GM12875 (cell line): ENCODE results near the gene TSSC4.

Experiments used
- H3K4me3 ChIP-seq: one replicate; pipeline ENCODE4 v1.5.1; 2011; ENCODE audit warnings: low read depth, low read length, control low read depth
- CTCF ChIP-seq: IDR thresholded peaks from 2 replicates; pipeline ENCODE4 v1.5.1; 2011; ENCODE audit warnings: low read depth, mild to moderate bottlenecking, control low read depth, inconsistent platforms, low read length, moderate library complexity, borderline replicate concordance; ENCODE audit not compliant: insufficient read depth

The TSSC4 gene

DNA sequence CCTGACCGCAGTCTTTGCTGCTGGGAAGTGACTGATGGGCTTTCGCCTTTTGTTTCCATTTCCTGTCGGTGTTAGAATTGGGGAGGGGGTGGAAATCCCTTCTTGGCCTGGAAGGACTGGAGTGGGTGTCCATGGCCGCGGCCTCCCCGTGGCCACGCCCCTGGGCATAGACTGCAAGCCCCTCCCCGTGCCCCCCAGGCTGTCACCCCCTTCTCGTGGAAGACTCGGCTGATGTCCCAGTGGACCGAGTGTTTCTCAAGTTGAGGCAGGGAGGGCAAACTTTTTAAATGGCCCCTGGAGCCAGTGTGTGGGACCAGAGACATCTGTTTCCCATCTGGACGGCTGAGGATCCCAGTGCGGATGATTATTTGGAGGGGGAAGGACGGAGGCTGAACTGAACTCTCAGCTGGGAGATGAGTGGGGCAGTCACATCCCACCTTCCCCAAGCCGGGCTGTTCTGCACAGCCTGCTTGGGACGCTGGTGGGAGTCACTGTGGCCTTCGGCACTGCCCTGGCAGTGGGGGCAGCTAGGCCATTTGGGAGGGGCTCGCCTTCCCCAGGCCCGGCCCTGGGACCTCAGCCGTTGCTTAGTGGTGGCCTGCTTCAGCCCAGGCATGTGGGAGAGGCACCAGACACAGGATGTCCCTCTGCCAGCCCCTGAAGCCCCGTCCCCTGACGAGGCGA is 21.9 kb upstream of the TSSC4 start:
- TF ChIP-seq CTCF: no peak
- peak overlapping the region; percentile 92 for H3K4me3 ChIP-seq

GRCh38 chr11:2379466-2380174 is 20.9 kb upstream of the TSSC4 start:
- H3K4me3 ChIP-seq: peak overlapping the region; percentile 92
- no peak for TF ChIP-seq CTCF

DNA sequence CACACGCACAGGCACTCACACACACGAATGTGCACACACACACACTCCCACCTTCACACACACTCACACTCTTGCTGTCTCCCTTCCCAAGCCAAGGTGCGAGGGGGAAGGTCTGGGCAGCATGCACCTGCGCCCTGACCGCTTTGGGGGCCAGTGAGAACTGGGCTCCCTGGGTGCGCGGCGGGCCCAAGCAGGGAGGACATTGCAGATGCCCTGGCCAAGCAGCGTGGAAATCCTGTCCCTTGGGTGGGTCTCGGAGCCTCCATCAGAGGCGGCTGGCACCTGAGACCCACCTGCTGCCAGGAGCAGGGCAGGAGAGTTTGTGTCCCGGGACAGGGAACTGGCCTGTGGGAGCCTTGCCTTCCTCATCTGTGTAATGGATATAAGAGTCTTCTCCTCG is 20.2 kb upstream of the TSSC4 start:
- no peak for TF ChIP-seq CTCF
- peak overlapping the region; percentile 92 for H3K4me3 ChIP-seq

- H3K4me3 ChIP-seq: peak overlapping the region; percentile 92
- TF ChIP-seq CTCF: no peak
Observed at GRCh38 chr11:2380807-2381350, 19.7 kb upstream of the TSSC4 start.

- no peak overlapping the region for H3K4me3 ChIP-seq
- no peak for TF ChIP-seq CTCF
Observed at GRCh38 chr11:2381494-2382128, 18.9 kb upstream of the TSSC4 start.

DNA sequence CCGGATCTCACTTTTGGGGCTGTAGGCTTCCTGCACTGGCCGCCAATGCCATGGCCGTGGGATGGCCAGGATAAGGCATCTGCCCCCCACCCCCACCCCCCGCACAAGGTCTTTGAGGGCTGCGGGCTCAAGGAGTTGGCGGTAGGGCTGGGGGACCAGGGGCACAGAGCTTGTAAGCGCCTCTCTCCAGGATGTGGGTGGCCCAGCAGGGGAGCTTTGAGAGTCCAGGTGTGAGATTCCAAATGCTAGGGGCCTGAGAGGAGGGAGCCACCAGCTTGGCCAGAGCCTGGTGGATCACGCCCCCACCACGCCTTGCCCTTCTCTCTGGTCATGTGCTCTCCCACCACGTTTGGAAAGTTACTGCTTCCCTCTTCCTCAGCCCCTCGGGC is 18.4 kb upstream of the TSSC4 start:
- no peak overlapping the region for H3K4me3 ChIP-seq
- no peak for TF ChIP-seq CTCF
